CD4-positive, alpha-beta T cell treated with Interleukin-15 for 4 hours (primary cell): ENCODE results near the gene GABARAP.

Source experiments
- DNase-seq: peaks from one replicate; pipeline ENCODE4 v3.0.0-alpha.2; 2020; ENCODE audit warnings: low spot score

The GABARAP gene

DNA sequence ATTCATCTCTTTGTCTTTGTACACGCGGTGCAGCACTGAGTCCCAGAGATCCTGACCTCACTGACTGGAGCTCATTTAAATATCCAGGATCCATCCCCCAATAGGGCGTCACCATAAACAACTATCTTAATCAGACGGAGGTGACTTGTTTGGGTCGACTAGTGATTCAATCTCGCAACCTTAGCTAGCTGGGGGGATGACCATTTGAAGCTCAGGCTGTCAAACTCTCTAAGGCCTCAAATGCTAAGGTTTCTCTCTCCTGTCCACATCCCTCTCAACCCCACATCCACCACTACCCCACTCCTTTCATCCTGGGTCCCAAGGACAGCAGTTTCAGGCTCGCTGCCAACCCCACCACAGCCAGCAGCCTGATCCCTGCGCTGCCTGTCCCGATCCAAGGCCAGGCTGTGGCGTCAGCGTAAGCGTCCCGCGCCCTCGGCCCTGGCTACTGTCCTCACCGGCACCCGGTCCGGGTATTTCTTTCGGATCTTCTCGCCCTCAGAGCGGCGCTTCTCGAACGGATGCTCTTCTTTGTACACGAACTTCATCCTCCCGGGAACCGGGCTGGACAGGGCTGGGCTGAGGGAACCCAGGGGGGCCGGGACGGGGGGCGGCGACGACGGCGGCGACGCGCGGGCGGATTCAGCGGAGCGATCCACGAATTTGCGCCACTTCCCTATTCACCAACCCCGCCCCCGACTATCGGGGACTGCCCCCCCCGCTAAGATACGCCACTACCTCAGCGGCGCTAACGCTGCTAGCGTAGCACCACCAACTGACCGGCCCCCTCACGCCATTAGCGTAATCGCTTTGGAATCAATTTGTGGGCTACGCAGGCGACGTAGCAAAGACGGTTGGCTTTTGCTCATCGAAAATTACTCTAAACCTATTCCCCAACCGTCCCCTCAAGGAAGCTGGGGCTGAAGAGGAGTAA is at the start of gene GABARAP:
Gene GABARAP (minus strand): TSS at position 667 of the 934 bp plus-strand sequence. CDS start 119 bp downstream, at position 548.
- DNase-seq: peak; percentile 93

DNA sequence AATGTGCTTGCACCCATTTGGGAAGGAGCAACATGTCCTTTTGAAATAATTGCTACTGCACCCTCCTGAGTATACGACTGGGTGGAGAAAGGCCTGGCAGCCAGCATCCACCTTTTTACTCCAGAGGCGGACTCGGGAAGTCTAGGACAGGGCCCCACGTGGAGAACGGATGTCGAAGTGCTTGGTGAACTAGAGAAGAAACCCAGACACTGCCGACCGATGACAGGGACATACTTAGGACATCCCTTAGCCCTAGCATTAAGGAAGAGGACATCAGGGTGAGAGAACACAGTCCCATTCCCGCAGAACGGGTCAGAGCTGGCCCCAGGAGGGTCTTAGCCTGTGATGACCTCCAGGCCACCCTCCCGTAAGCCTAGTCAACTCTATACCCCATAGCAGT is 48.4 kb upstream of the GABARAP start:
- no peak for DNase-seq

DNA sequence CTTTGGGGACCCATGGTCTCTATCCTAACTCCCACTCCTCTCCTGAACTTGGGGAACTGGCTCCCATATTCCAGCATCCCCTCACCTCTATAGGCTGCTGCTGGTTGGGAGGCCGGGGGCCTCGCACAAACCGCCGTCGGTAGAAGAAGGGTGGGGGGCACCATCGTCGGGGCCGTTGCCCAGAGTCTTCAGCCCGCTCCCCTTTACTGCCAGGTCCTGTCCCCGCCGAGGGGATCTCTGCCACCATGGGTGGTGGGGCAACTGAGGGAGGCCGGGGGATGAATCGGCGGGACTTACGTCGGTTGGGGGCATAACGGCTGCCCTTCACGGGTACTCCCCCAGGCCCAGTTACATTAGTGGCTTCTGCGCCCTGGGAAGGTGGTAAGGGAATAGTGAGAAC is 47.9 kb upstream of the GABARAP start:
- DNase-seq: no peak

DNA sequence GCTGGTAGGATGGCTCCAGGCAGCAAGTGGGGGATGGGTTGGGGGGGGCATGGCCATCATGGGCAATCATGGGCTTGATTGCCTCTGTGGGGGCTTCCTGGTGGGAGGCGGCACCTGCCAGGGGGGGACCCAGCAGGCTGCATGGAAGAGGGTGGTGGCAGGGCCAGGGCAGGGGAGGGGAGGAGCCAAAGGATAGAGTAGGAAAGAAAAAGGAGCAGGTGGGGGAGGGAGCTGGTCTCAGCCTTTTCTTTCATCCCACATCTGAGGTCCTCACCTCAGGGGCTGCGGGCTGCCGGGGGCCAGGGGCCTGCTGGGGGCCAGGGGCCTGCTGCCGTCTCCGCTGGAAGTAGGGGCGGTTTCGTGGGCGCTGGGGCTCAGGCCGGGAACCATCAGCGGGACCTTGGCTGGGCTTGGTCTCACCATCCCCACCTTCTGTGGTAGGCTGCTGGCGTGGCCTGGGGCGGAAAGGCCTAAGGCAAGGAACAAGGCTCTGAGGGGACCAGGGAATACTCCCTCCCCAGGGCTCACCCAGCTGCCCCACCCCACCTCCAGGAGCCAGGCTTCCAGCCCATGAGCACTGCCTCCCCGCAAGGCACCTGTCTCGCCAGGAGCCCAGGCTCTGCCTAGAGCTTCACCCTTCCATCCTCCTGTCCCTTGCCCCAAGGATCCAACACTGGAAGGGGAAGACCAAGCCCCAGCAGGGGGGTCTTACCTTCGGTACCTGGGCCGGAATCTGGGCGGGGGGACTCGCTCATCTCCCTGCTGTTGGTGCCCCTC is 47.2 kb upstream of the GABARAP start:
- DNase-seq: no peak

DNA sequence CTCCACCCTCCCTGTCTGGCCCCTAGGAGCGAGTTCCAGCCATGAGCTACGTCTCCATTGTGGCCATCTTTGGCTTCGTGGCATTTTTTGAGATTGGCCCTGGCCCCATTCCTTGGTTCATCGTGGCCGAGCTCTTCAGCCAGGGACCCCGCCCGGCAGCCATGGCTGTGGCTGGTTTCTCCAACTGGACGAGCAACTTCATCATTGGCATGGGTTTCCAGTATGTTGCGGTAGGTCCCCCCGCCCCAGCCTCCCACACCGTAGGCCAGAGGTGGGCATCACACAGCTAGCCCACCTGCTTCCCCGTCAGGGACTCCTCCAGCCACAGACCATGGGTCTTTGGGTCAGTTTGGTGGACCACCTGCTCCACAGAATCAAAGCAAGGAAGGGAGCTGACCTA is 43.4 kb upstream of the GABARAP start:
- no peak for DNase-seq

DNA sequence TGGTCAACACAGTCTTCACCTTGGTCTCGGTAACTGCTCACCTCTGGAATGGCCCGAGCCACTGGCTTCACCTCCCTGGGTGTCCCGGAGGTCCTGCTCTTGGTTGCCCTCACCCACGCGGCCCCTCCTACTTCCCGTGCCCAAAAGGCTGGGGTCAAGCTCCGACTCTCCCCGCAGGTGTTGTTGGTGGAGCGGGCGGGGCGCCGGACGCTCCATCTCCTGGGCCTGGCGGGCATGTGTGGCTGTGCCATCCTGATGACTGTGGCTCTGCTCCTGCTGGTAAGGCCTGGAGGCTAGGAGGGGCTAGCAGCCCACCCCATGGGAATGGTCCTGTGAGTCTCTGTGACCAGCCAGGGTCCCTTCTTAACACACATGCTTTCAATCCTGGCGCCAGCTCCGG is 42.7 kb upstream of the GABARAP start:
- DNase-seq: no peak

DNA sequence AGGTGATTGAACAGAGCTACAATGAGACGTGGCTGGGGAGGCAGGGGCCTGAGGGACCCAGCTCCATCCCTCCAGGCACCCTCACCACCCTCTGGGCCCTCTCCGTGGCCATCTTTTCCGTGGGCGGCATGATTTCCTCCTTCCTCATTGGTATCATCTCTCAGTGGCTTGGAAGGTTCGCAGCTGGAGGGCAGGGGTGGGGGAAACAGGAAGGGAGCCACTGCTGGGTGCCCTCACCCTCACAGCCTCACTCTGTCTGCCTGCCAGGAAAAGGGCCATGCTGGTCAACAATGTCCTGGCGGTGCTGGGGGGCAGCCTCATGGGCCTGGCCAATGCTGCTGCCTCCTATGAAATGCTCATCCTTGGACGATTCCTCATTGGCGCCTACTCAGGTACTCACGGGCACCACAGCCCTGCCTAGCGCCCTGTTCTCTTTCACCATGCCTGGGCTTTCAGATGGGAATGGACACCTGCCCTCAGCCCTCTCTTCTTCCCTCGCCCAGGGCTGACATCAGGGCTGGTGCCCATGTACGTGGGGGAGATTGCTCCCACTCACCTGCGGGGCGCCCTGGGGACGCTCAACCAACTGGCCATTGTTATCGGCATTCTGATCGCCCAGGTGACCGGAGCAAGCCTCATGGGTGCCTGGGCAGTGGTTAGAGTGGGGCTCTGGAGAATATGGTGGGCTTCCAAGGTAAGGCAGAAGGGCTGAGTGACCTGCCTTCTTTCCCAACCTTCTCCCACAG is 41.4 kb upstream of the GABARAP start:
- no peak for DNase-seq

DNA sequence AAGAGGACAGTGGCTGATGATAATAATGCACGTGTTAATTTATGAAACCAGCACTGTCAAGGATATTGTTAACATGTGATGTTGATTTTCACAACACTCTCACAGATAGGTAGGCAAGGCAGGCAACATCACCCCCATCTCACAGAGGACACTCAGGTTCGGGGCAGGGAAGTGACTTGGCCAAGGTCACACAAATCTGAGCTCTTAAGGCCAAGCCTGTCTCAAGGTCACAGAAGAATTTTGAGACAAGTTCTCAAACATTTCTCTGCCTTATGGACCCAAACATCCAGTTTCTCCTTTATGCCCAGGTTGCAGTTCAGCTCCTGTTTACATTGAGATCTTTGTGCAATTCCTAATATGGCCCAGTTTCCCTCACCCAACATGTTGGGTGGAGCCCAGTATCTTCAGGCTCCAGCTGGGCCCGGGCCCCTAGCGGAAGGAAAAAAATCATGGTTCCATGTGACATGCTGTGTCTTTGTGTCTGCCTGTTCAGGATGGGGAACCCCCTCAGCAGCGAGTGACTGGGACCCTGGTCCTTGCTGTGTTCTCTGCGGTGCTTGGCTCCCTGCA is 40.6 kb upstream of the GABARAP start:
- no peak for DNase-seq

DNA sequence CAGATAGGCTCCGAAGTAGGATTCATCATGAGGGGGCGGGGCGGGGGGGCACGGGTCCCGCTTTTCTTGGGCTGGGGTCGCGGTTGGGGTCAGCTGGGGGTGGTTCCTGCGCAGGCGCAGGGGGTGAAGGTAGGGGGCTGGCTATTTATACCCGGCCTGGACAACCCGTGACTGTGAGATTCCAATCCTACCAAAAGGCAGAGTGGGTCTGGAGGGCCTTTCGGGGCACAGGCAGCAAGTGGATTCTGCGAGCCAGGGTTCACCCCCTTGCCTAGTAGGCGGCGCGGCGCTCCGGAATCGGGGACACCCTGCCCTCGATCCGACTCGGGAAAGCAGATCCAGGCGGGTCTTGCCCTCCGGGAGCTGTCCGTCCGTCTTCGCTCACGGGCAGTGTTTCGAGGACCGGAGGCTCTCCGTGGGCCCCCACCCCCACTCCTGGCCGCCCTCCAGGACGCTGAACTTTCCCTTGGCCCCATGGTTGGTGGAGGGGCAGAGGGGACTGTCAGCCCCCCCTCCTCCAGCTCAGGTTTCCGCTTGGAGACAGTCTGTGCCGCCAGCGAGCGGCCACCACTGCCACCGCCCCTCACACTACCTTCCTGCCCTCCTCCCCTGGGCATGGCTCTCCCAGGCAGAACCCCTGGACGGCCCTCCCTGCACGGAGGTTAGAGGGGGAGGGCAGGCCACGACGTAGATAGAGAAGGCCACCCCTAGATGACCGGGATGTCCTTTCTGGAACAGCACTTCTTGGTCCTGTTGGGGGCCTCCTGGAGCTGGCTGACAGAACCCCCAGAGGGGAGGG is 39.9 kb upstream of the GABARAP start:
- DNase-seq: no peak

DNA sequence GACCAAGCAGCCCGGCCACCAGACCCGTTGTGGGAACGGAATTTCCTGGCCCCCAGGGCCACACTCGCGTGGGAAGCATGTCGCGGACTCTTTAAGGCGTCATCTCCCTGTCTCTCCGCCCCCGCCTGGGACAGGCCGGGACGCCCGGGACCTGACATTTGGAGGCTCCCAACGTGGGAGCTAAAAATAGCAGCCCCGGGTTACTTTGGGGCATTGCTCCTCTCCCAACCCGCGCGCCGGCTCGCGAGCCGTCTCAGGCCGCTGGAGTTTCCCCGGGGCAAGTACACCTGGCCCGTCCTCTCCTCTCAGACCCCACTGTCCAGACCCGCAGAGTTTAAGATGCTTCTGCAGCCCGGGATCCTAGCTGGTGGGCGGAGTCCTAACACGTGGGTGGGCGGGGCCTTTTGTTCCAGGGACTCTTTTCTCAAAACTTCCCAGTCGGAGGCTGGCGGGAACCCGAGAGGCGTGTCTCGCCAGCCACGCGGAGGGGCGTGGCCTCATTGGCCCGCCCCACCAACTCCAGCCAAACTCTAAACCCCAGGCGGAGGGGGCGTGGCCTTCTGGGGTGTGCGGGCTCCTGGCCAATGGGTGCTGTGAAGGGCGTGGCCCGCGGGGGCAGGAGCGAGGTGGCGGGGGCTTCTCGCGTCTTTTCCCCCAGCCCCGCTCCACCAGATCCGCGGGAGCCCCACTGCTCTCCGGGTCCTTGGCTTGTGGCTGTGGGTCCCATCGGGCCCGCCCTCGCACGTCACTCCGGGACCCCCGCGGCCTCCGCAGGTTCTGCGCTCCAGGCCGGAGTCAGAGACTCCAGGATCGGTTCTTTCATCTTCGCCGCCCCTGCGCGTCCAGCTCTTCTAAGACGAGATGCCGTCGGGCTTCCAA is 39.1 kb upstream of the GABARAP start, which contains the start of gene SLC2A4:
Gene SLC2A4 (plus strand): TSS at position 645 of the 879 bp plus-strand sequence. CDS start 217 bp downstream, at position 862.
- DNase-seq: peak; percentile 82

DNA sequence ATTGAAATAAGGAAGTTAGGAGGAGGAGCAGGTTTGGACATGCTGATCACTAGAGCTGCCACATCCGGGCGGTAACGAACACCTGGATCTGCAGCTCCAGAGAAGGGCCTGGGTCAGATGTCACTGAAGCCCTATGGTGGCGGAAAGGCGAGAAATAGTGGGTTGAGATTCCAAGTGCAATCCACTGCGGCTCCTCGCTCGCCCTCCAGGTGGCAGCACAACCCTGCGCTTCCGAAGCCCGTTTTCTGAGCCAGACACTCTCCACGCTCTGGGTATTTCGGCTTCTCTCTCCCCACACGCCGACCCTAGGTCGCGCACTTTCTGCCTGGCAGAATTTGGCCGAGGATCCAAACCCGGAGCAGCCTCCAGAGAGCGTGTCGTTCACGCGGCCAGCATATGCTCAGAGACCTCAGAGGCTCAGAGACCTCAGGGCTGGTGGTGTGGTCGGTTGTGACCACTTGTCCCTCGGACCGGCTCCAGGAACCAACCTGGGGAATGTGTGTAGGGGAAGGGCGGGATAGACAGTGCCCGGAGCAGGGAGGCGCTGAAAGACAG is 38.3 kb upstream of the GABARAP start:
- peak; percentile 87 for DNase-seq

DNA sequence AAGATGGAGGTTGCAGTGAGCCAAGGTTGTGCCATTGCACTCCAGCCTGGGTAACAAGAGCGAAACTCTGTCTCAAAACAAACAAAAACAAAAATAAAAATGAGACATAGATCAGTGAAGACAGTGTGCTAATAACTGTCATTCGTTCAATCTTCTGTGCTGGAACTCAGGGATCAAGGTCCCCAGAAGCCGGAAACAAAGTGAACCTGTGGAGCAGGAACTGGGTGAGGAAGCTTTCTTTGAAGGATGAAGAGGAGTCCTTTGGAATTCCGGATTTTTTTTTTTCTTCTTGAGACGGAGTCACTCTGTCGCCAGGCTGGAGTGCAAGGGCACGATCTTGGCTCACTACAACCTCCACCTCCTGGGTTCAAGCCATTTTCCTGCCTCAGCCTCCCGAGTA is 37.2 kb upstream of the GABARAP start:
- DNase-seq: no peak

DNA sequence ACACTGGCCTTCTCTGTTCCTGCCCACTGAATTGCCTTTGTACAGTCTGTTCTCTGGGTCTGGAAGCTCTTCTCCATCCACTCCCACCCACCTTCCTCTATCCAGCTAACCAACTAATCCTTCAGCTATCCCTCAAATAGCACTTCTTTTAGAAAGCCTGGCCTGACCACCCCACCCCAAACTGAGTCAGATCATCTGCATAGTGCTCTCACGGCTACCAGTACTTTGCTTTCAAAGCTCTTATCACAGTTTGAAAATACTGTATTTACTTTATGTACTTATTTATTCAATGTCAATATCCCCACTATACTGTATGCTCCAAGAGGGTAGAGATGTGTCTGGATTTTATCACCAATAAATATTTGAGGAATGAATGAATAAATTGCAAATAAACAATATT is 24.5 kb upstream of the GABARAP start:
- DNase-seq: no peak

DNA sequence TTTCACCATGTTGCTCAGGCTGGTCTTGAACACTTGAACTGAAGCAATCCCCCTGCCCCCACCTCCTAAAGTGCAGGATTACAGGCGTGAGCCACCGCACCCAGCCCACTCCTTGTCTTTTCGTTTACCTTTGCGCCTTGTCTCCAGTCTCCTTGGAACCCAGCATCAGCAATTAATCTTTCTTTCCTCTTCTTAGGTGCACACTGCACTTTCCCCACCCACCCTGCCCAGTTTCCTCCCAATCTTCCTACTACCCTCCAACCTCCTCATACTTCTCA is 21.5 kb upstream of the GABARAP start:
- no peak for DNase-seq

DNA sequence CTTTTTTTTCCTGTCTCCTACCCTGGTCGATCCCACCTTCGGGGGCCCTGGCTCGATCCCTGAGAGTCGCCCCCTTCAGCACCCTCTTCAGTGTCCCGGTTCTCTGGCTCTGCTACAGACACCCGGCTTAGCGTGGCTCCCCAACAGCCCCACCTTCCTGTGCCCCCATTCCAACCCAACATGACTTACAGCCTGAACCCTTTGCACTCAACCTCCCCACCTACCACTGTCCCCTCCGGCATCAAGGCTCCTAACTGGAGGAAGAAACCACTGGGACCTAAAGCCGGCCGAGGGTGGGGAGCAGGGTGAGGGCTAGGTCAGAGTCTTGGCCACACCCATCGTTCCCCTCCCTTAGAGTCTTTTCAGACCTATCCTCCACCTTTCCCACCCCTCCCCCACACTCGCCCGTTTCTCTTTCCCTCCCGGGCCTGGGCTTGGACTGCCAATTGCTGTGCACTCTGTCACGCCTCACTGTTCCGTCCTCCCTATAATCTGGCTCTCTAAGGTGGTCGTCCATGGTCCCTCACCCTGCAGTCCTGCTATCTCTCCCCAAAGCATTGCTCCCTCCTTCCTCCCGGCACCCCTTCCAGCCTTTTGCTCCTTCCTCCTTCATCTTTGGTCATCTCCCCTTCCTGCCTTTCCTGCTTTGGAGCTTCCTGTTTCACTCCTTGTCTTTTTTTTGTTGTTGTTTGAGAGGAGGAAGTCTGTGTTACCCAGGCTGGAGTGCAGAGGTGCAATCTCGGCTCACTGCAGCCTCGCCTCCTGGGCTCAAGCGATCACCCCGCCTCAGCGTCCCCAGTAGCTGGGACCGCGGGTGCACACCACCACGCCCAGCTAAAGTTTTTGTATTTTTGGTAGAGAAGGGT is 20.9 kb upstream of the GABARAP start:
- no peak for DNase-seq

DNA sequence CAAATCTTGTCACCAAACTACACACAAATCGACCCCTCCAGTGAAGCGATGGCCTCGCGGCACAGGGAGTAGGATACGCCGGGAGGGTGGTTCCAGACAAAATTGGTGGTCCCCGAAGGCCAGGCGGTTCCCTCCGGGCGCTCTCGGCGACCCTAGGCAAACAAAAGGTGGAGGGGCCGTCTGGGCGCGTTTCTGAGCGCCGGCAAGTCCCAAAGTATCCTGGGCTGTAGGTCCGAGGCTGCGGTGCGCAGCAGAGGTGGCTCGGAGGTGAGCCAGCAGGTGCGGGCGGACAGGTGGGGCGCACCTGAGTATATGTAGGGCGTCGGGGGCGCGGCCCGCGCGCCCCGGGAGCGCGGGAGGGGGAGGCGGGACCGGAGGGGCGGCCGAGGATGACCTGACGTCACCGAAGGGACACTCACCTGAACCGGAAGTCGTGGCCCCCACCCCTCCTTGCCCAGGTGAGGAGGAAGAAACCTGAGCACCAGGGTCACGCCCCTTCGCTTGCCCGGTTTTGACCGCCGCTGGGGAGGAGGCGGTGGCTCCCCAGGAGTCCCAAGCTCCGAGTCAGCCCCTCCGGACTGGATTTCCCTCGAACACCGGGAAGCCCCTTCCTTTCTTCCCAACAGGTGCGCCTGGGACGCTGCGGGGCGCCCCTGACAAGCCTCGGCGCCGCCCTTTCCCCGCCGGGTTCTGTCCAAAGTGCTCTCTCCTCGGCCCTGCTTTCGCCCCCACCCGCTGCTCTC is 20.1 kb upstream of the GABARAP start, which contains the start of gene CLDN7:
Gene CLDN7 (minus strand): TSS at position 287 of the 743 bp plus-strand sequence. CDS start 435 bp downstream, outside the sequence.
- no peak for DNase-seq

DNA sequence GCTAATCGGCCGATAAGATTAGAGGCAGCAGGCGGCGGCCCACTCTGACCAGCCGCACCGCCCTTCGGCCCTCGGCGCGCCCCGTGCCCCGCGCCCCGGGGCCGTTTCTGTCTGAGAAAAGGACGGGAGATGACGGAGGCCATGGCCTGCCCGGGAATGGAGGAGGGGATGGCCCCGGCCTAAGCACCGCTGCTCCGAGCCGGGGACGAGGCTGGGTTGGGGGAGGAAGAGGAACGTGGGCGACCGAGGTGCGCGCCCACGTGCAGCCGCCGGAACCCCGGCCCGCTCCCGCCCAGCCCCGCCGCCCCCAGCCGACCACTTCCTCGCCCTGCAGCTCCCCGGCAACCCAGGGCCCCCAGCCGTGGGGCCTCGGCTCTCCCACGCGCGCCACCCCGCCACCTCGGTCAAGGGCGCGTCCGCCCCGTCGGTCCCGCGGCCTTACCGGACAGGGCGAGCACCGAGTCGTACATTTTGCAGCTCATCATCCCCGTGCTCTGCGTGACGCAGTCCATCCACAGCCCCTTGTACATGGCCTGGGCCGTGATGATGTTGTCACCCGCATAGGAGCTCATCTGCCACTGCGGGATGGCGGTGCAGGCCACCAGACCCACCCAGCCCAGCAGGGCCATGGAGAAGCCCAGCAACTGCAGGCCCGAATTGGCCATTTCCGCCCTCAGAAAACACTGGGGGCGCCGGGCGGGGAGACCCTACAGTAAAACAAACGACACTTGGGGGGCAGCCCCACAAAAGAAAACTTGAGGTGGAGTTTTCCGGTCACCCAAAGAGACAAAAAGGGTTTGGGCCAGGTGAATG is 19.3 kb upstream of the GABARAP start:
- DNase-seq: no peak
